CD4-positive, alpha-beta T cell treated with Interleukin-10 for 1 hour (primary cell): Measurements from ENCODE around the gene ANKRD33.

Source experiments
- DNase-seq: peaks from one replicate; pipeline ENCODE4 v3.0.0-alpha.2; 2020

Gene ANKRD33

GRCh38 chr12:51905471-51906429 lies 17.8 kb downstream of the ANKRD33 start:
- DNase-seq: no peak

- DNase-seq: no peak
Measured at GRCh38 chr12:51906430-51907082, 18.7 kb downstream of the ANKRD33 start.

- no peak for DNase-seq
Measured at GRCh38 chr12:51907083-51907855, 19.4 kb downstream of the ANKRD33 start, which contains the start of gene ACVRL1. Gene ACVRL1, plus strand, starts transcription at chr12:51907504. Its CDS starts 4,971 bp downstream, at chr12:51912475.

GRCh38 chr12:51907856-51908425 lies 20.0 kb downstream of the ANKRD33 start:
- no peak for DNase-seq

GRCh38 chr12:51908876-51909592 lies 21.1 kb downstream of the ANKRD33 start:
- no peak for DNase-seq

GRCh38 chr12:51910168-51910567 lies 22.3 kb downstream of the ANKRD33 start:
- DNase-seq: no peak

- DNase-seq: no peak
Measured at GRCh38 chr12:51910691-51911090, 22.8 kb downstream of the ANKRD33 start.

- DNase-seq: no peak
Measured at GRCh38 chr12:51911307-51911706, 23.4 kb downstream of the ANKRD33 start.

GRCh38 chr12:51911788-51912711 lies 24.1 kb downstream of the ANKRD33 start:
- no peak for DNase-seq

GRCh38 chr12:51913071-51914033 lies 25.4 kb downstream of the ANKRD33 start:
- no peak for DNase-seq

GRCh38 chr12:51914034-51914923 lies 26.4 kb downstream of the ANKRD33 start:
- no peak for DNase-seq

GRCh38 chr12:51915003-51915625 lies 27.2 kb downstream of the ANKRD33 start:
- no peak for DNase-seq

- DNase-seq: no peak
Measured at GRCh38 chr12:51915951-51916350, 28.0 kb downstream of the ANKRD33 start.

GRCh38 chr12:51917041-51917590 lies 29.2 kb downstream of the ANKRD33 start:
- no peak for DNase-seq

- DNase-seq: no peak
Measured at GRCh38 chr12:51917746-51918453, 30.0 kb downstream of the ANKRD33 start.

GRCh38 chr12:51920046-51920445 lies 32.1 kb downstream of the ANKRD33 start:
- no peak for DNase-seq
